Esophagus squamous epithelium (tissue), 5 donors: ENCODE results near the gene TBXAS1. TPM values are rescaled to one million over a fixed set of nuclear protein-coding genes. Genes with fewer than 3 reads are reported as not detected.

Source experiments
- DNase-seq: peaks from one replicate; lab custom pipeline; 2025; lab: John Stamatoyannopoulos, UW
- H3K27ac ChIP-seq, 4 donors: fragments of 200-600 bp; sonication (generic); one replicate each; pipeline ENCODE4 v1.5.1; 2016 to 2019; ENCODE audit warnings: mild to moderate bottlenecking in 1 of 4
- H3K27me3 ChIP-seq, 4 donors: fragments of 200-600 bp; sonication (generic); 1 replicate in 3 of 4; 2 replicates in 1 of 4; pipeline versions ENCODE4 v1.5.1 to v1.6.0; 2017 to 2021; ENCODE audit warnings: antibody characterized with exemption in 1 of 4
- H3K36me3 ChIP-seq, 3 donors: fragments of 200-600 bp; sonication (generic); one replicate each; pipeline ENCODE4 v1.5.1; 2016 to 2019
- H3K4me1 ChIP-seq, 3 donors: fragments of 200-600 bp; sonication (generic); one replicate each; pipeline ENCODE4 v1.5.1; 2017 to 2019
- H3K4me3 ChIP-seq, 4 donors: fragments of 200-600 bp; sonication (generic); 1 replicate in 3 of 4; 2 replicates in 1 of 4; pipeline ENCODE4 v1.5.1; 2016 to 2019; ENCODE audit warnings: mild to moderate bottlenecking in 2 of 4, moderate library complexity in 1 of 4
- H3K9me3 ChIP-seq, 3 donors: fragments of 200-600 bp; sonication (generic); one replicate each; pipeline ENCODE4 v1.5.1; 2016 to 2019
- CTCF ChIP-seq, 6 experiments: fragments of 450-650 bp in 4 of 6; fragments of 200-600 bp in 2 of 6; sonication (generic) in 2 of 6; IDR thresholded peaks; one replicate each; pipeline ENCODE4 v1.5.1; 2016 to 2019; ENCODE audit warnings: antibody characterized with exemption in 6 of 6, mild to moderate bottlenecking in 4 of 6, moderate library complexity in 4 of 6
- POLR2A ChIP-seq, 4 donors: fragments of 450-650 bp; IDR thresholded peaks; one replicate each; pipeline ENCODE4 v1.6.1; 2017; ENCODE audit warnings: antibody characterized with exemption in 4 of 4, mild to moderate bottlenecking in 4 of 4, moderate library complexity in 3 of 4
- WGBS, 2 donors: methylation state at CpG; one replicate each; pipeline ENCODE4 v1.1.5; 2018; 5-methylcytosine and 5-hydroxymethylcytosine counted together
- intact Hi-C: fragments of 100-400 bp; cut with DNase I; formaldehyde crosslinking; loops from one replicate; pipeline ENCODE4 v1.15.0; 2022
- total RNA-seq, 4 donors: library from RNA; depleted of rRNA; stranded (reverse); fragments of >200 nt; gene quantifications; one replicate each; pipeline ENCODE4 v1.1.0, GENCODE V29; 2016
- donor health status: DM: yes; HTN: yes; CAD: no.

TBXAS1 gene
- total RNA-seq, 4 donors from 2014 or later: 9.4 to 24.8 (median 17.8) TPM

- Histone ChIP-seq H3K4me1 (peaks cover 0 to 6% (median 0%) of the 10 kb centered on the region in 3 donors), H3K9me3 (no peaks in the 10 kb centered on the region), H3K36me3 (no peaks in the 10 kb centered on the region), H3K4me3 (no peak overlapping the region), H3K27ac (no peak overlapping the region), H3K27me3 (peaks cover 0 to 4% (median 0%) of the 10 kb centered on the region in 4 donors)
- intact Hi-C loops: no loop called here
- WGBS, 2 donors: 63 to 66% methylated on average over 4 to 6 of the region's 13 CpGs
- TF ChIP-seq CTCF (IDR thresholded peaks at IDR 0.05) (peak in 1 of 6 experiments; percentile 33), POLR2A (IDR thresholded peaks at IDR 0.05) (no peak)
- DNase-seq: no peak
These were observed 176.9 kb downstream of the TBXAS1 start for GRCh38 chr7:140005754-140006503.

GRCh38 chr7:140006600-140006999 is 177.5 kb downstream of the TBXAS1 start:
- intact Hi-C loops: no loop called here
- peaks cover 0 to 4% (median 0%) of the 10 kb centered on the region in 4 donors for H3K27me3 ChIP-seq
- TF ChIP-seq CTCF (IDR thresholded peaks at IDR 0.05) (no peak), POLR2A (IDR thresholded peaks at IDR 0.05) (no peak)
- no peak overlapping the region for H3K27ac ChIP-seq
- peaks cover 0 to 6% (median 0%) of the 10 kb centered on the region in 3 donors for H3K4me1 ChIP-seq
- no peak overlapping the region for H3K4me3 ChIP-seq
- no peaks in the 10 kb centered on the region for H3K9me3 ChIP-seq
- 94 to 96% methylated on average over 8 of the region's 10 CpGs for WGBS, 2 donors
- DNase-seq: no peak
- H3K36me3 ChIP-seq: no peaks in the 10 kb centered on the region

GRCh38 chr7:140007051-140007690 is 178.1 kb downstream of the TBXAS1 start:
- no peaks in the 10 kb centered on the region for H3K36me3 ChIP-seq
- peaks cover 0 to 6% (median 0%) of the 10 kb centered on the region in 3 donors for H3K4me1 ChIP-seq
- no peak overlapping the region for H3K4me3 ChIP-seq
- H3K9me3 ChIP-seq: no peaks in the 10 kb centered on the region
- intact Hi-C loops: no loop called here
- no peak for TF ChIP-seq POLR2A (IDR thresholded peaks at IDR 0.05)
- TF ChIP-seq CTCF (IDR thresholded peaks at IDR 0.05): no peak
- H3K27ac ChIP-seq: no peak overlapping the region
- peaks cover 0 to 6% (median 0%) of the 10 kb centered on the region in 4 donors for H3K27me3 ChIP-seq
- no peak for DNase-seq
- WGBS, 2 donors: 83 to 86% methylated on average over 10 to 11 of the region's 11 CpGs

- H3K9me3 ChIP-seq: no peaks in the 10 kb centered on the region
- no peak for DNase-seq
- TF ChIP-seq CTCF (IDR thresholded peaks at IDR 0.05): no peak
- TF ChIP-seq POLR2A (IDR thresholded peaks at IDR 0.05): no peak
- no peak overlapping the region for H3K27ac ChIP-seq
- H3K36me3 ChIP-seq: no peaks in the 10 kb centered on the region
- no peaks in the 10 kb centered on the region for H3K4me1 ChIP-seq
- intact Hi-C loops: no loop called here
- 83 to 85% methylated on average over 9 to 13 of the region's 16 CpGs for WGBS, 2 donors
- H3K27me3 ChIP-seq: peaks cover 0 to 7% (median 0%) of the 10 kb centered on the region in 4 donors
- no peak overlapping the region for H3K4me3 ChIP-seq
These were observed 179.9 kb downstream of the TBXAS1 start for GRCh38 chr7:140008755-140009610.
